ENCODE measurements around the gene LMBR1L. TPM values are rescaled to one million over a fixed set of nuclear protein-coding genes. Genes with fewer than 3 reads are reported as not detected.

The LMBR1L gene
- total RNA-seq, 3 donors from 2014 or later (not counting 1 experiment from before 2014, with no cell fraction given): 262 to 294 (median 271) TPM

DNA sequence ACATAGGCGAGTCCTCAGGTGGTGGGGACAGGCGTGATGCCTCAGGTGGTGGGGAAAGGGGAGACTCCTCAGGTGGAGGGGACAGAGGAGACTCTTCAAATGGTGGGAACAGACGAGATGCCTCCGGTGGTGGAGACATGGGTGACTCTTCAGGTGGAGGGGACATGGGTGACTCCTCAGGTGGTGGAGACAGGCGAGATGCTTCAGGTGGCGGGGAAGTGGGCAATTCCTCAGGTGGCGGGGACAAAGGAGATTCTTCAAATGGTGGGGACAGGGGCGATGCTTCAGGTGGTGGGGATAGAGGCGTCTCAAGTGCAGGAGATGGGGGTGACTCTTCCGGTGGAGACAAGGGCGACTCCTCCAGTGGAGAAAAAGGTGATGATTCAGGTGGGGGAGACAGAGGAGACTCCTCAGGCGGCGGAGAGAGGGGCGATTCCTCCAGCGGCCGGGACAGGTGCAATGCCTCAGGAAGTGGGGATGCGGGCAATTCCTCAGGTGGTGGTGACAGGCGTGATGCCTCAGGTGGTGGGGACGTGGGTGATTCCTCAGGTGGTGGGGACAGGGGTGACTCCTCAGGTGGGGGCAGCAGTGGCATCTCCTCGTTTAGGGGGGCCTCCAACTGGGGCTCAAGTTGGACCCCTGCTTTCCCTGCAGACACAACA lies 58.7 kb downstream of the LMBR1L start:
- no peak overlapping the region for H3K4me3 Mint-ChIP-seq
- Histone ChIP-seq H3K36me3 (ENCODE audit: control insufficient read depth, insufficient read depth, low read length) (peaks cover 83% of the 10 kb centered on the region), H3K9me3 (ENCODE audit: control insufficient read depth, insufficient read depth, low read length) (no peaks in the 10 kb centered on the region), H3K4me3 (ENCODE audit: low read length) (no peak overlapping the region), H3K27ac (ENCODE audit: low read length) (no peak overlapping the region), H3K27me3 (ENCODE audit: control insufficient read depth, insufficient read depth, low read length) (no peaks in the 10 kb centered on the region), H3K4me1 (ENCODE audit: control insufficient read depth, insufficient read depth, low read length) (peaks cover 20% of the 10 kb centered on the region)
- peaks cover 30 to 52% of the 10 kb centered on the region in 2 donors for H3K4me1 Mint-ChIP-seq
- no peaks in the 10 kb centered on the region for H3K27me3 Mint-ChIP-seq (ENCODE audit: low read depth in 2 of 2)
- peak overlapping the region; percentile 48 to 57 for H3K27ac Mint-ChIP-seq
- DNase-seq: no peak
- TF ChIP-seq, protein P1, sequence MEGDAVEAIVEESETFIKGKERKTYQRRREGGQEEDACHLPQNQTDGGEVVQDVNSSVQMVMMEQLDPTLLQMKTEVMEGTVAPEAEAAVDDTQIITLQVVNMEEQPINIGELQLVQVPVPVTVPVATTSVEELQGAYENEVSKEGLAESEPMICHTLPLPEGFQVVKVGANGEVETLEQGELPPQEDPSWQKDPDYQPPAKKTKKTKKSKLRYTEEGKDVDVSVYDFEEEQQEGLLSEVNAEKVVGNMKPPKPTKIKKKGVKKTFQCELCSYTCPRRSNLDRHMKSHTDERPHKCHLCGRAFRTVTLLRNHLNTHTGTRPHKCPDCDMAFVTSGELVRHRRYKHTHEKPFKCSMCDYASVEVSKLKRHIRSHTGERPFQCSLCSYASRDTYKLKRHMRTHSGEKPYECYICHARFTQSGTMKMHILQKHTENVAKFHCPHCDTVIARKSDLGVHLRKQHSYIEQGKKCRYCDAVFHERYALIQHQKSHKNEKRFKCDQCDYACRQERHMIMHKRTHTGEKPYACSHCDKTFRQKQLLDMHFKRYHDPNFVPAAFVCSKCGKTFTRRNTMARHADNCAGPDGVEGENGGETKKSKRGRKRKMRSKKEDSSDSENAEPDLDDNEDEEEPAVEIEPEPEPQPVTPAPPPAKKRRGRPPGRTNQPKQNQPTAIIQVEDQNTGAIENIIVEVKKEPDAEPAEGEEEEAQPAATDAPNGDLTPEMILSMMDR (IDR thresholded peaks at IDR 0.05): no peak
- ATAC-seq: no peak
- 89% methylated on average over 20 of the region's 20 CpGs for WGBS (ENCODE audit: insufficient coverage)
- H3K9me3 Mint-ChIP-seq: no peaks in the 10 kb centered on the region
- intact Hi-C loops (cut with micrococcal nuclease): no loop called here
- peaks cover 15% of the 10 kb centered on the region for H3K36me3 Mint-ChIP-seq

DNA sequence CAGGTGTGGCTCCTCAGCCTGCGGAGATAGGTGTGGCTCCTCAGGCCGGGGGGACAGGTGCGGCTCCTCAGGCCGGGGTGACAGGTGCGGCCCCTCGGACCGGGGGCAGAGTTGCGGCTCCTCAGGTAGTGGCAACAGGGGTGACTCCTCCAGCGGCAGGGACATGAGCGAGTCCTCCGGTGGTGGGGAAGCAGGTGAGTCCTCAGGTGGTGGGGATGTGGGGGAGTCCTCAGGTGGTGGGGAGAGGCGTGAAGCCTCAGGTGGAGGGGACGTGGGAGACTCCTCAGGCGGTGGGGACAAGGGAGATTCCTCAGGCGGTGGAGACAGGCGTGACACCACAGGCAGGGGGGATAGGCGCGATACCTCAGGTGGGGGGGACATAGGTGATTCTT lies 59.3 kb downstream of the LMBR1L start:
- TF ChIP-seq, protein P1 (IDR thresholded peaks at IDR 0.05): no peak
- peaks cover 25 to 47% of the 10 kb centered on the region in 2 donors for H3K4me1 Mint-ChIP-seq
- H3K27ac Mint-ChIP-seq: peak overlapping the region; percentile 48 to 57
- intact Hi-C loops (cut with micrococcal nuclease): no loop called here
- Histone ChIP-seq H3K9me3 (ENCODE audit: control insufficient read depth, insufficient read depth, low read length) (no peaks in the 10 kb centered on the region), H3K27me3 (ENCODE audit: control insufficient read depth, insufficient read depth, low read length) (no peaks in the 10 kb centered on the region), H3K4me3 (ENCODE audit: low read length) (no peak overlapping the region), H3K27ac (ENCODE audit: low read length) (no peak overlapping the region), H3K4me1 (ENCODE audit: control insufficient read depth, insufficient read depth, low read length) (peaks cover 15% of the 10 kb centered on the region), H3K36me3 (ENCODE audit: control insufficient read depth, insufficient read depth, low read length) (peaks cover 85% of the 10 kb centered on the region)
- H3K9me3 Mint-ChIP-seq: no peaks in the 10 kb centered on the region
- H3K4me3 Mint-ChIP-seq: no peak overlapping the region
- H3K36me3 Mint-ChIP-seq: peaks cover 15% of the 10 kb centered on the region
- no peak for DNase-seq
- no peak for ATAC-seq
- WGBS (ENCODE audit: insufficient coverage): 96% methylated on average over 18 of the region's 18 CpGs
- no peaks in the 10 kb centered on the region for H3K27me3 Mint-ChIP-seq (ENCODE audit: low read depth in 2 of 2)

DNA sequence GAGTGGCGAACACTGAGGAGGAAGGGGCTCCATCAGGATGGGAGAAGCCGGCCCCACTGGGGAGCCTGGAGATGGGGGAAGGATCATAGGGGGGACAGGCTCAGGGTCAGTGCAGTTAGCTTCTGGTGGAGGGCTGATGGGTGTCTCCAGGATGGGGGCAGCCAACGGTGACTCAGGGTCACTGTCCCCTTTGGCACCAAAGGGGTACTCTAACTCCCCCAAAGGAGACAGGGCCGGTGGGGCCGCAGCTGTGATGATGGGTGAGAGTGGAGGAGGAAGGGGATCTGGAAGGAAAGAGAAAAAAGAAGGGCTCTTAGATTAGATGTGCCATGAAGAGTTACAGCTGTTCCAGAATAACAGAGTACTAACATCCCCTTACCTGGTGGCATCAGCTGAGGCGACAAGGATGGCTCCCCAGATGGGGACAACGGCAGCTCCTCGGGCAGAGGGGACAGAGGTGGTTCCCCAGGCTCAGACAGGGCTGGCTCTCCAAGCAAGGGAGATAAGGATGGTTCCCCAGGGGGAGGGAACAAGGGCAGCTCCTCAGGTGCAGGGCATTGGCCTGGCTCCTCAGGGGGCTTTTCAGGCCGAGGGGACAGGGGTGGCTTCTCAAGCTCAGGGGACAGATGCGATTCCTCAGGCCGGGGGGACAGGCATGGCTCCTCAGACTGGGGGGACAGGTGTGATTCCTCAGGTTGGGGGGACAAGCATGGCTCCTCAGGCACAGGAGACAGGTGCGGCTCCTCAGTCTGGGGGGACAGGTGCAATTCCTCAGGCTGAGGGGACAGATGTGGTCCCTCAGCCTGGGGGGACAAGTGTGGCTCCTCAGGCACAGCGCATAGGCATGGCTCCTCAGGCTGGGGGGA lies 59.9 kb downstream of the LMBR1L start:
- H3K27ac Mint-ChIP-seq: peak overlapping the region in 1 of 2 donors; percentile 69
- WGBS (ENCODE audit: insufficient coverage): 92% methylated on average over 13 of the region's 13 CpGs
- Histone ChIP-seq H3K4me1 (ENCODE audit: control insufficient read depth, insufficient read depth, low read length) (peaks cover 10% of the 10 kb centered on the region), H3K9me3 (ENCODE audit: control insufficient read depth, insufficient read depth, low read length) (no peaks in the 10 kb centered on the region), H3K36me3 (ENCODE audit: control insufficient read depth, insufficient read depth, low read length) (peaks cover 92% of the 10 kb centered on the region), H3K27ac (ENCODE audit: low read length) (no peak overlapping the region), H3K27me3 (ENCODE audit: control insufficient read depth, insufficient read depth, low read length) (no peaks in the 10 kb centered on the region), H3K4me3 (ENCODE audit: low read length) (no peak overlapping the region)
- H3K27me3 Mint-ChIP-seq (ENCODE audit: low read depth in 2 of 2): no peaks in the 10 kb centered on the region
- no peak overlapping the region for H3K4me3 Mint-ChIP-seq
- intact Hi-C loops (cut with micrococcal nuclease): no loop called here
- no peaks in the 10 kb centered on the region for H3K9me3 Mint-ChIP-seq
- H3K4me1 Mint-ChIP-seq: peaks cover 18 to 40% of the 10 kb centered on the region in 2 donors
- DNase-seq: no peak
- TF ChIP-seq, protein P1 (IDR thresholded peaks at IDR 0.05): no peak
- peaks cover 15% of the 10 kb centered on the region for H3K36me3 Mint-ChIP-seq
- ATAC-seq: no peak

Data from natural killer cell (primary cell).